ENCODE data around the gene SMIM36.

DNA sequence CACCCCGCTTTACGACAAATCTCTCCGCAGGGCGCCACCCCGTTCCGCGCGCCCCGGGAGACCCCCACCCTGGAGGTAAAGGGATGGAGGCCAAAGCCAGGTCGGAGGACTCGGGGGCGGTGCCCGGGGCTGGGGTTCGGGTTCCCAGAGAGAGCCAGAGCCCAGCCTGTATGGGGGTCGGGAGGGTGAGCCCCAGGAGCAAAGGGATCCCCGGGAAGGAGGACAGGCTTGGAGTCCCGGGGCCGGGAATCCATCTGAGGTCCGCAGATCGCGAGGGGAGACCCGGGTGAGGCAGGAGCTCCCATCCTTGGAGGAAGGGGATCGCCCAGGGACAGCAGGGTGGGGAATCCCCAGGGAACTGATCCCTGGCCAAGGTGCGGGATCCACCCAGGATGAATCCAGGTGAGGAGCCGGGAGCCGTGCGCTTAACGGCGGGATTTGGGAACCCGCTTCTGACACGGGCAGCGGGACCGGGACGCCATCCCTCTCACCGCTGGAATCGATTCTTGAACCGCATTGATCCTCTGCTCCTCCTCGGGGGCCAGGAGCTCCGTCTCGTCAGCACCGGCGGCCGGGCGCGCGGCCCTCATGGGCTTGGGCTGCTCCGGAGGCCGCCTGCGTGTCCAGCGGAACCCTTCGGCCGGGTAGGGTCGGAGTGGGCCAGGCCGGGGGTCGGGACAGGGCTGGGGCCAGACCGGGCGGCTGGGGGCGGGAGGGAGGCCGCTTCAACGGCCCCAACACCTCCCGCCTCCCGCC lies 89.9 kb downstream of the SMIM36 start, which contains the start of gene MMD:
- no peak for TF ChIP-seq EZH2 (optimal IDR thresholded peaks at IDR 0.05; ENCODE audit: low read depth, low read length)
- TF ChIP-seq, protein P1, sequence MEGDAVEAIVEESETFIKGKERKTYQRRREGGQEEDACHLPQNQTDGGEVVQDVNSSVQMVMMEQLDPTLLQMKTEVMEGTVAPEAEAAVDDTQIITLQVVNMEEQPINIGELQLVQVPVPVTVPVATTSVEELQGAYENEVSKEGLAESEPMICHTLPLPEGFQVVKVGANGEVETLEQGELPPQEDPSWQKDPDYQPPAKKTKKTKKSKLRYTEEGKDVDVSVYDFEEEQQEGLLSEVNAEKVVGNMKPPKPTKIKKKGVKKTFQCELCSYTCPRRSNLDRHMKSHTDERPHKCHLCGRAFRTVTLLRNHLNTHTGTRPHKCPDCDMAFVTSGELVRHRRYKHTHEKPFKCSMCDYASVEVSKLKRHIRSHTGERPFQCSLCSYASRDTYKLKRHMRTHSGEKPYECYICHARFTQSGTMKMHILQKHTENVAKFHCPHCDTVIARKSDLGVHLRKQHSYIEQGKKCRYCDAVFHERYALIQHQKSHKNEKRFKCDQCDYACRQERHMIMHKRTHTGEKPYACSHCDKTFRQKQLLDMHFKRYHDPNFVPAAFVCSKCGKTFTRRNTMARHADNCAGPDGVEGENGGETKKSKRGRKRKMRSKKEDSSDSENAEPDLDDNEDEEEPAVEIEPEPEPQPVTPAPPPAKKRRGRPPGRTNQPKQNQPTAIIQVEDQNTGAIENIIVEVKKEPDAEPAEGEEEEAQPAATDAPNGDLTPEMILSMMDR (IDR thresholded peaks at IDR 0.05; ENCODE audit: low read length) = no peak
